GM19023 (cell line): ENCODE data around the gene AKR1A1.

ENCODE experiments used
- ATAC-seq: cut with Tn5 transposase; IDR thresholded peaks from one replicate; pipeline ENCODE4 v1.9.1; 2021; ENCODE audit warnings: mild to moderate bottlenecking, moderate library complexity; ENCODE audit not compliant: unreplicated experiment

The AKR1A1 gene

GRCh38 chr1:45612941-45613579 is 62.4 kb downstream of the AKR1A1 start:
- ATAC-seq: no peak

- no peak for ATAC-seq
These were observed 65.3 kb downstream of the AKR1A1 start for GRCh38 chr1:45615885-45616284.

GRCh38 chr1:45617618-45618017 is 67.0 kb downstream of the AKR1A1 start:
- ATAC-seq: no peak

GRCh38 chr1:45619149-45619921 is 68.7 kb downstream of the AKR1A1 start:
- ATAC-seq: no peak
